Left cardiac atrium (tissue), 4 donors: Measurements from ENCODE around the gene OTOG. TPM values are rescaled to one million over a fixed set of nuclear protein-coding genes. Genes with fewer than 3 reads are reported as not detected.

ENCODE experiments used
- ATAC-seq, 2 donors: fragments of 200-7000 bp; cut with Tn5 transposase; one replicate each; pipeline ENCODE4 v1.9.1; 2020; ENCODE audit warnings: mild to moderate bottlenecking in 2 of 2, moderate library complexity in 2 of 2
- DNase-seq: peaks from one replicate; pipeline ENCODE4 v3.0.0-alpha.2; 2020
- intact Hi-C, 2 donors: fragments of 100-400 bp; cut with DNase I; formaldehyde crosslinking; loops; one replicate each; pipeline versions ENCODE4 v1.14.1 to v1.15.1; 2022 to 2023
- total RNA-seq, 2 donors: library from RNA; stranded (reverse); fragmentation: NEBNext Ultra II Directional; extraction: Animal tissue kit (Norgen Biotek cat#: 25700); gene quantifications; one replicate each; pipeline ENCODE4 v1.2.1, GENCODE V29; 2021
- donor health status: DM: no; HTN: yes; CAD: no.
- donor health status: DM: no; HTN: yes; CAD: no; lungs with severe emphysema.
- donor health status: DM: yes; HTN: yes; CAD: no.
- donor health status: Dilated cardiomyopathy.

Gene OTOG
- total RNA-seq, 2 donors from 2014 or later, result not detected

GRCh38 chr11:17516551-17517150, 30.4 kb upstream of the OTOG start:
- ATAC-seq, result no peak
- no peak for DNase-seq
- intact Hi-C loops, result no loop called here

- intact Hi-C loops, result no loop called here
- ATAC-seq, result no peak
- no peak for DNase-seq
Observed at GRCh38 chr11:17517186-17517585, 29.9 kb upstream of the OTOG start.

GRCh38 chr11:17518366-17518765, 28.7 kb upstream of the OTOG start:
- intact Hi-C loops, result no loop called here
- ATAC-seq, result no peak
- no peak for DNase-seq

GRCh38 chr11:17519061-17519885, 27.8 kb upstream of the OTOG start:
- intact Hi-C loops, result no loop called here
- DNase-seq (no peak), ATAC-seq (no peak)

- no peak for DNase-seq
- no peak for ATAC-seq
- intact Hi-C loops, result no loop called here
Observed at GRCh38 chr11:17521106-17521900, 25.8 kb upstream of the OTOG start.

DNA sequence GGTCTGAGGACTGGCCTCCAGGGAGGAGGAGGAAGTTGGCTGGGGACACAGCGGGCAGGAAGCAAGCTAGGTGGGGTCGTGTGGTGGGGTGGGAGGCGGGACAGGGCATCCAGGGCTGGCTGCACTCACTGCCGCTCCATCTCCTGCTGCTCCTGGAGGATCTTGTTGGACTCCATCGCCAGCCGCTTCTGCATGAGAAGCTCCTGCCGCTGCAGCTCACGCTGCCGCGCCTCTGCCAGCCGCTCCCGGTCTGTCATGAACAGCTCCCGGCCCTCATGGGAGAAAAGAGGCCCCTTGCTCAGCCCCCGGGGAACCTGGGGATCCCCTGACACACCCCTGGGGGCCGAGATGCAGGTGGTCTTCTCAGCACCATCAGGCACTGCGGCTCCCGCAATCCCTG, 24.4 kb upstream of the OTOG start:
- ATAC-seq (no peak), DNase-seq (no peak)
- intact Hi-C loops, result no loop called here

DNA sequence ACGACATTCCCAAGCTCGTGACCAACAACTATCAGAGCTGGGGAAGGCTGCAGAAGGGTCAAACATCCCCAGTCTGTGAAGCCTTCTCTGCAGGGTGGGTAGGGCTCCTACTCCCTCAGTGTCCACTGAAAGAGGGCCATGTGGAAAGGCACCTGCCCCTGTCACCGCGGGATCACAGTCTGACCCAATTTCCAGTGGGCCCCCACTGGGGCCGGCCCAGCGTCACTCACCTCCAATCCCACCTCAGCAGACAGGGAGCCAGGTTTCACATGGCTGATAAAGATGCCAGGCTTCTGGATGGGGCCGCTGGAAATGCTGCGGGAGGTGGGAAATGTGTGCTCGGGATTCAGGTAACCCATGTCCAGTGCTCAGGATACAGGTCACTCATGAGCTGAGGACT, 22.8 kb upstream of the OTOG start:
- no peak for DNase-seq
- ATAC-seq, result no peak
- intact Hi-C loops, result no loop called here

GRCh38 chr11:17525570-17525969, 21.5 kb upstream of the OTOG start:
- ATAC-seq (no peak), DNase-seq (no peak)
- intact Hi-C loops, result no loop called here

DNA sequence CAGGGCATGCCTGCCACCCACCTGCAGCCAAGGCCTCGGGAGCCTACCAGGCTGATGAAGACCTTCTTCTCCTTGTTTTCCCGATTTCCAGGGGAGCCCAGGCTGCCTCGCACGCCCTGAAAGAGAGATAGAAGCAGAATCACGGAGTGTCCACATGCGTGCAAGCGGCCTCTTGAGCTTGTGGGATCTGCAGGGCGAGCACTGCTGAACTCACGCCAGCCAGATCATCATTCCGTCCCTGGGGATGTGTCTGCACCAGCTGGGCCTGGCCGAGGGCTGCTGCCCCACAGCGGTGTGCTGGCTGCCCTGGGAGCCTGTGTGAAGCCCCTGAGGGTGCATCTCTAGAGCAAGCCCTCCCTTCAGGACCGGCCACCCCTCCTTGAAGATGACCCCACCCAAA, 20.7 kb upstream of the OTOG start:
- no peak for ATAC-seq
- intact Hi-C loops, result no loop called here

GRCh38 chr11:17526931-17527627, 20.0 kb upstream of the OTOG start:
- intact Hi-C loops, result no loop called here
- DNase-seq (no peak), ATAC-seq (no peak)

More for the DNA sequence above, 20.7 kb upstream of the OTOG start:
- no peak for DNase-seq

DNA sequence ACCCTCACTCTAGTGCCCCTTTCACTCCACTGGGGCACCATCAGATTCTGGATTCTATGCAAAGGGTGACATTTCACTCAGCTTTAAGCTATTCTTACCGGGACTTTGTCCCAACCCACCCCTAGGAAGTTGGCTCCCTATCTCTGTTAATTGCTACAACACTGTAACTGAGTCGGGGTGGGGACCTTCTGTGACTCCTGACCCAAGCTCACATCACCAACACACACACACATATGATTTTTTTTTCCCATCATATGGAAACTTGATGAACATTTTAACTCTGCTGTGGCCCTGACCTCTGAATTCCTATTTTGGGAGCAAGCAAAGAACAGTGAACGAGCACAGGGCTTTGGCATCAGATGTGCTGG, 19.4 kb upstream of the OTOG start:
- ATAC-seq (no peak), DNase-seq (no peak)
- intact Hi-C loops, result no loop called here

DNA sequence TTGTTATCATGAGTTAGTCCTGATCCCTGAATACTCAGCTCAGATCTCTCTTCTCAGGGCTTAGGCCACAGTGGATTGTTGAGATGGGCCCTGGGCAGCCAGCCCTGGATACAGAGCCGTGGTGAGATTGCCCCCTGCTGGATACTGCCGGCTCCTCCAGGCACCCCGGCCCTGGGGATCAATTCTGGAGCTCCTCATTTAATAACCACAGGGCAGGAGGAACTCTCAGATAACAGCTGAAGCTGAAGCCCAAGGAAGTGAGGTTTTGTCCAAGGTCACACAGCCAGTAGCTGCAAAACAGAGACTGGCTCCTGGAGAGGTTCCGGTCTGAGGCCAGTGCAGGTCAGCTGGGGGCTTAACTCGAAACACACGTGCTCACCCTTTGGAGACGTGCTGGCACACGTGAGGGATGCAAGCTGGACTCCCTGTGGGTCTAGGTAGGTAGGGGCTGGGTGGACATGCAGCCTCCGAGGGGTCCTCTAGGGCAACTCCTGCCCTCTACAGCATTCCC, 18.8 kb upstream of the OTOG start:
- intact Hi-C loops, result no loop called here
- DNase-seq, result peak; percentile 51
- peak; percentile 61 to 64 for ATAC-seq

DNA sequence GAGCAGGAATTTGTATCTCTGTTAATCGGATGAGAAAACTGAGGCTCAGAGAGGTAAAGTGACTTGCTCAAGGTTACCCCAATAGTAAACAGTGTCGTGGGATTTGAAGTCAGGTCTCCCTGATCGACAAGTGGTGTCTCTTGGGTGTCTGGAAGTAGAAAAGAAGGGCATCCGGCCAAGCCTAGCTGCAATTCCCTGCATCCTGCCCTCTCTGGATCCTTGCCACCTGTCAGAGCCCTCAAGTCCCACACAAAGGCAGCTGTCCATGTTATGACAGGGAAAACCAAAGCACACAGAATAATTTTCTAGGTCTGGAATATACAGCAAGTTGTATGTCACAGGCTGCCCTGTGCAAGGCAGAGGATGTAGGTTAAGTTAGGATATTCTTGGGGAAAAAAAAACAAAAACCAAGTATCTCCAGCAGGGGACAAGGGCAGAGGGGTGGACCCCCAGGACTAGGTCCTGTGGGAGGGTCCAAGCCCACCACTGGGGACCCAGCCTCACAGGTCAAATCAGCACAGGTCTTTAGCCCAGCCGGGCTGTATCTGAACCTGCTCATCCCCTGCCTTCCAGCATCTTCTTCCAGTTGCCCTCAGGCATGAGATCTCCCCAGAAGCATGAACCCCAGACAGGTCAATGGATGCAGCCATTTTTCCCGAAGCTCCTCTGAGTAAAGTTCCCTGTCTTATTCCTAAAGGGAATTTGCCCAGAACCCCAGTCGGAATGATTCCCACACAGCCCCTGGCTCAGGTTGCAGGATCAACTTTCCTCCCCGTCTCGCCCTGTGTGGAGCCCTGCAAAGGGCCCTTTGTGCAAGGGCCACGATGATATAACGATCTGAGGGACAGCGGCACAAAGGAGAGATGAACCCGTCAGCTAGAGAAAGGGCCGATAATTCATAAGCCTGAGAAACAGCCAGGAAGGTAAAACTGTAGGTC, 17.9 kb upstream of the OTOG start:
- ATAC-seq (peak; percentile 10 to 51), DNase-seq (peak; percentile 49)
- intact Hi-C loops, result no loop called here

DNA sequence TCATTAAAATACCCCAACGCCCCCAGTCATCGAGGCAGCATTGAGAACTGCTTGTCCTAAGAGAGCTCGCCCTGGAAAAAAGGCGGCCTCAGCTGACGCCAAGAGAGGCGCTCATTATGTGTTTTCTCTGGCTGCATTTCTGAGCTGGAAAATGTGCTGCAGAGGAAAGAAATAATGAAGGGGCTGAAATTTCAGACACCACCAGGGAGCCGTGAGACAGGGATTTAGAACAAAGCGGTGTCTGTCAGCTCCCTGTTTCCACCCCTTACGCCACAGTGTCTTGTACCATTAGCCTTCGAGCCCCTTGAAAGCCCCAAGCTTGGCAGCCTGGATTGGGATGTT, 17.2 kb upstream of the OTOG start:
- ATAC-seq (no peak), DNase-seq (peak; percentile 41)
- intact Hi-C loops, result no loop called here

DNA sequence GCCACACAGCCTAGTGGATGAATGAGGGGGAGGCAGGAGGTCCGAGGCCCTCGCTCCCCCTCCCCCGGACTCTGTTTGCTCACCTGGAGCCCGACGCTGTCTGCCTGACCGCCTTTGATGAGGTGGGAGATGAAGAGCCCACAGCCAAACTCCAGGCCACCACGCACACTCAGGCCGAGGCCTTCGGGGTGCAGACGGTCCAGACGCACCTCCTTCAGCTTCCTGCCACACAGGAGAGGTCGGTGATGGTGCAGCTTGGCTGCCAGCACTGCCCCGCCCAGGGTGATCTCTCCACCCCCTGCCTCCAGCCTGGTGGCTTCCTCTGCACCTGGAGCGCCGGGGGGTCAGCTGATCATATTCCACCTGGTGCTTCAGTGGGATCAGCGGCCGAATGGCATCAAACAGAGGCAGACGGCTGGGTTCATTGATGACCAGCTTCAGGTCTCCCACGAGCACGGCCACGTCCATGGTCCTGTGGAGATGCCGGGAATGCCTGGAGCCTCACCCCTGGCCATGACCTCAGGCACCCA, 15.9 kb upstream of the OTOG start:
- intact Hi-C loops, result no loop called here
- ATAC-seq, result peak in 1 of 2 donors; percentile 2
- no peak for DNase-seq

- DNase-seq, result no peak
- intact Hi-C loops, result no loop called here
- peak; percentile 65 to 93 for ATAC-seq
Observed at GRCh38 chr11:17531636-17532113, 15.4 kb upstream of the OTOG start.

- no peak for DNase-seq
- intact Hi-C loops, result no loop called here
- no peak for ATAC-seq
Observed at GRCh38 chr11:17532784-17533183, 14.3 kb upstream of the OTOG start.

DNA sequence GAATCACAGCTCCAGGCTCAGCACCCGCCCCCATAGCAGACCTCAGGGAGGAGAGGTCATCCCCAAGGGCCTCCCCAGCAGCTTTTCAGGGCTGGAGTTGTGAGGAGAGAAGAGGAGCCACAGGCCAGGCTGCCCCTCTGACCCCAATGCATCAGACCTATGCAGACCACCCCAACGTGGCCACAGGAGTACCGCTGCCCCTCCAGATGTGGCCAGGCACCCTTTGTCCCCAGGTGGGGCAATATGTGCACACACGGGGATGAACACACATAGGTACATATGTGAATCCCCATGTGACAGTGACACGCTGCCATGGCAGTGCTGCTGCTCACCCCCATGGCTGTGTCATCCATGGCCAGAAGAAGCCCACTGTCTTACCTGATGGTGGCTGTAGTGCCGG, 13.7 kb upstream of the OTOG start:
- intact Hi-C loops, result no loop called here
- ATAC-seq (no peak), DNase-seq (no peak)
